GM18870 (cell line): ENCODE data around the gene LCMT1.
A peak's percentile ranks its signal among the peaks of the same experiment; 100 is the strongest.
"Not testable (repeated sequence)": the region's sequence is repeated elsewhere in the genome, so short reads cannot be mapped to it uniquely, and the experiment has no call there.

Source experiments
- ATAC-seq: cut with Tn5 transposase; IDR thresholded peaks from one replicate; pipeline ENCODE4 v1.9.1; 2021; ENCODE audit warnings: moderate library complexity; ENCODE audit not compliant: unreplicated experiment

LCMT1 gene

DNA sequence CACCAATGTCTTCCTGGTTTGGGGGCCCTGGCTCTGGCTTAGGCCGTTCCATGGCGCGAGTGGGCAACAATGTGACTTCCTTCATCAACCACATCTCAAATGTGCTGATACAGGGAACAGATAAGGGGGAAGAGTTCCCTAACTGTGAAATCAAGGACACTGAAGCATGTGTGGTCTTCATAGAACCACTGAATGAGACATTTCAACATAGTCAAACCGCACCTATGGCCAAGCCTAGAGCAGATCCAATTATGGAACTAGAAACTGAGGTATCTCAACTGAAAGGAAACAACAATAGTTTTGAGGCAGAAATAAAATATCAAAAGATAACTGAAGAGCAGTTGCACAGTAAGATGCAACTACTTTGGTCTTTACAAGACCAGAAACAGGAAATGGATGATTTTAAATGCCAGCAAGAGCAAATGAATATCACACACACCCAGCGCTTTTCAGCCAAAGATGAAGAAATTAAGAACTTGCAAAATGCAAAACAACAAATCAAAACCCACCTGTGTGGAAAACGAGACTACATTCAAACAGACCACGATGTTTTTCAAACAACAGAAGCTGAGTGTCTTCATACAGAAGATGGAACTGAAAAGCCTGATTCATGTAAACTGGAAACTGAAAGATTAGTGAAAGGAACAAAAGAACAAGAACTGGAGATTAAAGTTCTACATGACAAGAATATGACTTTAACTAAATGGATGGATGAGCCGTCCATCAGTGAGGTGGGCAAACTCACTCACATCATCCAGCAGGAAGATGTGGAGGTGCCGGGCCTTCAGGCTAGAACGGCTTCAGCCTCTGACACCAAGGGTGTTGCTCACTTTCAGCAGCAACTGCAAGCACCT is 18.1 kb upstream of the LCMT1 start:
- ATAC-seq = peak; percentile 63

DNA sequence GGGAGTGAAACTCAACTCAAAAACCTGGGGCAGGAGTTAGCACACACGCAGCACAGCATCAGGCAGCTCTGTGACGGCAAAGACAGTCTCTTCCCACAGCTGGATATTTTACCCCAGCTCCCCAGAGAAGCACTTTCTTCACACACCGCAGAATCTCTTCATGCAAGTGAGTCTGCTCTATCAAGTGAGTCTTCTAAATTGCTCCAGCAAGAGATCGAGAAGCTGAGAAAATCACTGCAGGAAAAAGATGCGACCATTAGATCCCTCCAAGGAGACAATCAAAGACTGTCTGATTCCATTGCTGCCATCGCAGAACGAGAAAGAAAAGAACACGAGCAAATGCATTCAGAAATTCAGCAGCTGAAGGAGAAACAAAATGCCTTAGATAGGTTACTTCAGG is 16.9 kb upstream of the LCMT1 start:
- ATAC-seq = no peak

DNA sequence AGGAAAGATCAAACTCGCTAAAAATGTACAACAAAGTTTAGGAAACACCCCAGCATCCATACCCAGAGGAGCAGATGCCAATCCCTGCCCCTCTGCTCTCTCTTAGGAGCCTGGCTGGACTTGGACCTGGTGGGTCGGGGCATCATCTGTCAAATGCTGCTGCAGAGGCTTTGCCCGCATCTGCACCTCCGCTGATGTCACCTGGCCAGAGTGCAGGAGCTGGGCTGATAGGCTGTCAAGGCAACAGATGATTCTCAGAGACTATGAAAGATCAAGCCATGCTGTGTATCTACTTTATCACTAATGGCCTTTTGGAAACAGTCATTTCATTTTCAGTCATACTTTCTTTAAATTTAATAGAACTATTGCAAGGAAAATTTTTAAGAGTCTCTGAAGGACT is 15.9 kb upstream of the LCMT1 start:
- no peak for ATAC-seq

GRCh38 chr16:25097276-25097975 is 14.1 kb upstream of the LCMT1 start:
- no peak for ATAC-seq

DNA sequence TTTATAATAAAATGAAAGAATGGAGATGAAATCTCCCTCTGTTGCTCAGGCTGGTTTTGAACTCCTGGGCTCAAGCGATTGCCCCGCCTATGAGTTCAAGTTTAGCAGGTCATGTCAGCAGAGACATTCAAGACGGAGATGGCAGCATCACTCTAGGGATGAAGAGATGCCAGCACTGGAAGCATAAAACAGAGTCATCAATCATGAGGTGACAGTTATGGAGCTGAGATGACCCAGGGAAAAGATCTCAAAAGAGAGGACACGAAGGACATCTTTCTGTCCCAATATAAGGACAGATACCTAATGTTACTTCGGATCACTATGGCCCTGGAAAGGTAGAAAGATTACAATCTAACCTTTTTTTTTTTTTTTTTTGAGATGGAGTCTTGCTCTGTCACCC is 11.0 kb upstream of the LCMT1 start:
- ATAC-seq = no peak

DNA sequence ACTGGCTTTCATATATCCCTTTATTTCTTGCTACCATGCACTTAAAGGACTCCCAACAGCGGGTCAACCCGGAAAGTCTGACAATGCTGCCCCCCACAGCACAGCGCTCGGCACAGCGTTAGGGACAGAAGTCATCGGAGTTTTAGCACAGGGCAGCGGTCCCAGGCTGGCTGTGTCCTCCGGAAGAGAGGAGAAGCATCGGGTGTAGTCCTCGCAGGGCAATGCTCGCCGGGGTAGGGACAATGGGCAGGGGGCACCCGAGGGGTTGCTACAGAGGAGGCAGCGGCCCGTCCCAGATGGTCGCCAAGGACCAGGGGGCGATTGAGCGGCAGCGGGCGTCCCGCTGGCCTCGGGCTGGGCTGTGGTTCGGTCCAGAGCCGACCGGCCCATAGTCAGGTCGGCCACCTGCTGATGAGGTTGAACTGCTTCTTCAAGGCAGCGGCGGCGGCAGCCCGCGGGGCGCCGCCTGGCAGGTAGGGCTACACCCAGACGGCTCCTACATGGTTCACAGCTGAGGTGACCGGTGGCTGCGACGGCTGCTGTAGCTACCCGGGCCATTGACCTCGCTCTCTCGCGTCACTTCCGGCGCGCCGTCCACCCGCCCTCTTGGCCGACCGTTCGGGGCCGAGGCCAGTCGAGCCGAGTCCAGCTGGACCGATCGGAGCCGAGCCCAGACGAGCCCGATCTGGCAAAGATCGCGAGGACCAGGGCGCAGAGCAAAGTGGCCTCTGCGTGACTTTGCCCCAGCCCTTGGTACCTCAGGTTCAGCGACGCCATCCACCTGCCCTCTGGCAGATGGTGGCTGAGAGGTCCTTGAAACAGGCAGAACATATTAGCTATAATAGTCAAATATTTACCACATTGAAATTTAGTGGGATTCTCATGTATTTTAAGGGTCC is 4.7 kb upstream of the LCMT1 start:
- no peak for ATAC-seq

- no peak for ATAC-seq
These were observed 4.1 kb upstream of the LCMT1 start for GRCh38 chr16:25107466-25107792.

- no peak for ATAC-seq
These were observed 3.5 kb upstream of the LCMT1 start for GRCh38 chr16:25108054-25108453.

- no peak for ATAC-seq
These were observed 1.9 kb upstream of the LCMT1 start for GRCh38 chr16:25109643-25110042.

- ATAC-seq = no peak
These were observed 1.1 kb upstream of the LCMT1 start for GRCh38 chr16:25110387-25110947.

DNA sequence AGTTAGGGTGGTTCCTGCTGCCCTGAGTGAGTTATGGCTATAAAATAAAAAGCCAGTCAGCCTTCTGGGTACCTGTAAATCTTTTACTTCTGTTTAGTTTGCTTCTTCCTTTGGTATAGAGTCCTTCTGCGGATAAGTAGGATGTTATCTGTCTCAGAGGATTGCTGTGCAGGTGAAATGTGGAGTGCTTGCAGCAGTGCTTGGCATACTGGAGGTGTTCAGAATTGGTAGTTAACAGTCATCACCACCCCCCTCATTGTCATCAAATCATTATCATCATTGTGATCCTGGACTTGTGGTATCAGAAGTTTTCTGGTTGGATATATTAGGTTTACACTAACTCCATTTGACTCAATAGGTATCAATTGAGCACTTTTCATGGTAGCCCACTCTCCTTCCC is 2.6 kb downstream of the LCMT1 start:
- no peak for ATAC-seq

GRCh38 chr16:25118851-25119578 is 7.5 kb downstream of the LCMT1 start:
- no peak for ATAC-seq

- no peak for ATAC-seq
These were observed 10.5 kb downstream of the LCMT1 start for GRCh38 chr16:25121824-25122600.

DNA sequence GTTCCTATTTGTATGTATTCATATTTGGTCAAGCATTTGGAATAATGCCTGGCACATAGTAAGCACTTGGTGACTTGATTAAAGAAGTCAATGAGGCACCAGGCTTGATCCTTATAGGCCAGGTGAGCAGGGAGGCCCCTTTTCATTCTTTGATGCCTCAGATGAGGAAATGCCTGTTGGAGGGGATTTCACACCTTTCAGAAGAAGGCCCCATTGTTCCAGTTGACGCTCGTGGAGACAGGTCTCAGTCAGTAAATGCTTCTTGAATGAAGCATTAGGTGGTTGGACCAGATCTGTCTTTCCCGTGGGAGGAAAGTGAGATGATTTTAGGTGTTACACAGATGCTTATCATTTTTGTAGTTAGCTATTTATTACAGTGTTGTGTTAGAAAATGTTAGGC is 13.0 kb downstream of the LCMT1 start:
- ATAC-seq = no peak

- not testable (repeated sequence) for ATAC-seq
These were observed 14.6 kb downstream of the LCMT1 start for GRCh38 chr16:25126086-25126666.

DNA sequence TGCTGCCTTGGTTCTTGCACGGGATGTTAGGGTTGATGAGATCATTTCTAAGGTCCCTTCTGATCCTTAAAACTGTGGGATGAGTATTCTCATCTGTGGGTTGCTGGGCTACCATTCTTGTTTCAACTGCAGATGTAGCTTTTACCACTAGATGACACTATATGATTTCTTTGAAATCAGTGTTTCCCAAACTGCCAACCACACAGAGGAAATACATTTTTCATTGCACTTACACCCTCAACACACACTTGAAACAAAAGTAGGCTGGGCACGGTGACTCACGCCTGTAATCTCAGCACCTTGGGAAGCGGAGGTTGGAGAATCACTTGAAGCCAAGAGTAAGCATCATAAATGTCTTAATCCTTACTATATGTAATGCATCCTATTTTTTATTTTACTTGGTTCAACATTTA is 15.3 kb downstream of the LCMT1 start:
- no peak for ATAC-seq

DNA sequence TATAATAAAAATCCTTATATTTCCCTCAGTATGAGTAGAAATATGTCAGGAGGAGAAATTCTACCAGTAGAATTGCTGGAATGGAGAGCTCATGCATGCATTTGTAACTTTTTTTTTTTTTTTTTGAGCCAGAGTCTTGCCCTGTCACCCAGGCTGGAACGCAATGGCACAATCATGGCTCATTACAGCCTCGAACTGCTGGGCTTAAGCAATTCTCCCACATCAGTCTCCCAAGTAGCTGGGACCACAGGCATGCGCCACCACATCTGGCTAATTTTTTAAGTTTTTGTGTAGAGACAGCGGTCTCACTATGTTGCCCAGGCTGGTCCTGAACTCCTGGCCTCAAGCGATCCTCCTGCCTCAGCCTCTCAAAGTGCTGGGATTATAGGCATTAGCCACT is 21.2 kb downstream of the LCMT1 start:
- not testable (repeated sequence) for ATAC-seq

- no peak for ATAC-seq
These were observed 22.7 kb downstream of the LCMT1 start for GRCh38 chr16:25134166-25134700.

- no peak for ATAC-seq
These were observed 23.8 kb downstream of the LCMT1 start for GRCh38 chr16:25135254-25135878.
